Spinal cord (tissue), 10 donors: Measurements from ENCODE around the gene TRIO. TPM values are rescaled to one million over a fixed set of nuclear protein-coding genes. Genes with fewer than 3 reads are reported as not detected.

ENCODE experiments used
- DNase-seq, 6 donors: peaks; one replicate each; pipeline versions ENCODE4 v3.0.0 to v3.0.0-alpha.2; 2013 to 2015; ENCODE audit warnings: low spot score in 6 of 6, low read depth in 4 of 6
- H3K27ac ChIP-seq: one replicate; pipeline ENCODE4 v1.5.1; 2013; ENCODE audit warnings: low read depth, low read length, control low read depth
- H3K27me3 ChIP-seq: one replicate; pipeline ENCODE4 v1.6.1; 2013; ENCODE audit warnings: low read length; ENCODE audit not compliant: control insufficient read depth, insufficient read depth
- H3K36me3 ChIP-seq: one replicate; pipeline ENCODE4 v1.6.1; 2013; ENCODE audit warnings: low read length; ENCODE audit not compliant: control insufficient read depth, insufficient read depth
- H3K4me1 ChIP-seq: one replicate; pipeline ENCODE4 v1.6.1; 2013; ENCODE audit warnings: low read length; ENCODE audit not compliant: control insufficient read depth, insufficient read depth
- H3K4me3 ChIP-seq: one replicate; pipeline ENCODE4 v1.5.1; 2013; ENCODE audit warnings: low read depth, low read length, control low read depth
- H3K9me3 ChIP-seq: one replicate; pipeline ENCODE4 v1.6.1; 2013; ENCODE audit warnings: low read length; ENCODE audit not compliant: control insufficient read depth, insufficient read depth
- WGBS: methylation state at CpG from one replicate; pipeline ENCODE4 v1.1.5; 2013; ENCODE audit warnings: missing lambda C conversion rate; ENCODE audit not compliant: insufficient coverage; 5-methylcytosine and 5-hydroxymethylcytosine counted together
- polyA plus RNA-seq, 2 donors: library from polyadenylated mRNA; unstranded; fragments of 120-200 nt; gene quantifications; one replicate each; pipeline ENCODE4 v1.2.1, GENCODE V29; 2013; ENCODE audit not compliant: insufficient read length in 2 of 2
- total RNA-seq, 2 donors: library from RNA; depleted of rRNA in 1 of 2; stranded (reverse); fragments of 120-200 nt in 1 of 2; fragments of >200 nt in 1 of 2; gene quantifications; one replicate each; pipeline versions ENCODE4 v1.2.3 to v1.2.4, GENCODE V29; 2013 to 2014
- donor health status: healthy.

TRIO gene
- total and polyA plus RNA-seq, 4 donors: 175 to 253 (median 240) TPM

- WGBS: no CpG with 5 or more reads among the region's 3 CpGs
These were observed 336.1 kb downstream of the TRIO start for GRCh38 chr5:14479143-14479696.

GRCh38 chr5:14481349-14481748 is 338.2 kb downstream of the TRIO start:
- WGBS: 67% methylated on average over 3 of the region's 8 CpGs
- Histone ChIP-seq H3K4me1 (no peaks in the 10 kb centered on the region), H3K4me3 (no peak overlapping the region), H3K27me3 (no peaks in the 10 kb centered on the region), H3K27ac (no peak overlapping the region), H3K36me3 (peaks cover 44% of the 10 kb centered on the region), H3K9me3 (no peaks in the 10 kb centered on the region)
- DNase-seq: no peak

More at GRCh38 chr5:14479143-14479696, 336.1 kb downstream of the TRIO start:
- Histone ChIP-seq H3K4me1 (no peaks in the 10 kb centered on the region), H3K4me3 (no peak overlapping the region), H3K36me3 (peaks cover 41% of the 10 kb centered on the region), H3K27me3 (no peaks in the 10 kb centered on the region), H3K27ac (no peak overlapping the region), H3K9me3 (no peaks in the 10 kb centered on the region)
- no peak for DNase-seq

- H3K9me3 ChIP-seq: no peaks in the 10 kb centered on the region
- peaks cover 46% of the 10 kb centered on the region for H3K36me3 ChIP-seq
- no peak overlapping the region for H3K27ac ChIP-seq
- H3K27me3 ChIP-seq: no peaks in the 10 kb centered on the region
- WGBS: 100% methylated on average over 1 of the region's 5 CpGs
- no peak for DNase-seq
- H3K4me3 ChIP-seq: no peak overlapping the region
- peaks cover 2% of the 10 kb centered on the region for H3K4me1 ChIP-seq
These were observed 338.9 kb downstream of the TRIO start for GRCh38 chr5:14482085-14482484.

GRCh38 chr5:14483504-14484157 is 340.5 kb downstream of the TRIO start:
- Histone ChIP-seq H3K27me3 (no peaks in the 10 kb centered on the region), H3K9me3 (no peaks in the 10 kb centered on the region), H3K4me1 (peaks cover 4% of the 10 kb centered on the region), H3K36me3 (peaks cover 57% of the 10 kb centered on the region), H3K4me3 (no peak overlapping the region), H3K27ac (no peak overlapping the region)
- 90% methylated on average over 16 of the region's 16 CpGs for WGBS
- DNase-seq: no peak

GRCh38 chr5:14486486-14486885 is 343.3 kb downstream of the TRIO start:
- H3K36me3 ChIP-seq: peaks cover 75% of the 10 kb centered on the region
- WGBS: 86% methylated on average over 3 of the region's 5 CpGs

GRCh38 chr5:14486996-14487896 is 344.1 kb downstream of the TRIO start:
- 58% methylated on average over 61 of the region's 62 CpGs for WGBS
- Histone ChIP-seq H3K27me3 (no peaks in the 10 kb centered on the region), H3K4me1 (peaks cover 15% of the 10 kb centered on the region), H3K9me3 (no peaks in the 10 kb centered on the region), H3K36me3 (peaks cover 78% of the 10 kb centered on the region), H3K27ac (no peak overlapping the region), H3K4me3 (no peak overlapping the region)
- DNase-seq: no peak

More at GRCh38 chr5:14486486-14486885, 343.3 kb downstream of the TRIO start:
- no peak overlapping the region for H3K4me3 ChIP-seq
- no peaks in the 10 kb centered on the region for H3K27me3 ChIP-seq
- no peaks in the 10 kb centered on the region for H3K9me3 ChIP-seq
- no peak for DNase-seq
- no peak overlapping the region for H3K27ac ChIP-seq
- peaks cover 14% of the 10 kb centered on the region for H3K4me1 ChIP-seq

GRCh38 chr5:14487897-14488570 is 344.9 kb downstream of the TRIO start:
- WGBS: 73% methylated on average over 58 of the region's 60 CpGs
- Histone ChIP-seq H3K4me3 (no peak overlapping the region), H3K36me3 (peaks cover 82% of the 10 kb centered on the region), H3K9me3 (no peaks in the 10 kb centered on the region), H3K27ac (no peak overlapping the region), H3K27me3 (no peaks in the 10 kb centered on the region), H3K4me1 (peaks cover 20% of the 10 kb centered on the region)
- DNase-seq: no peak

- Histone ChIP-seq H3K4me3 (no peak overlapping the region), H3K27me3 (no peaks in the 10 kb centered on the region), H3K36me3 (peaks cover 78% of the 10 kb centered on the region), H3K4me1 (peaks cover 20% of the 10 kb centered on the region), H3K9me3 (no peaks in the 10 kb centered on the region), H3K27ac (no peak overlapping the region)
- no peak for DNase-seq
- WGBS: 71% methylated on average over 8 of the region's 11 CpGs
These were observed 345.6 kb downstream of the TRIO start for GRCh38 chr5:14488709-14489108.

- no peak for DNase-seq
- Histone ChIP-seq H3K4me3 (no peak overlapping the region), H3K9me3 (no peaks in the 10 kb centered on the region), H3K4me1 (peaks cover 20% of the 10 kb centered on the region), H3K36me3 (peaks cover 78% of the 10 kb centered on the region), H3K27me3 (no peaks in the 10 kb centered on the region), H3K27ac (no peak overlapping the region)
- 100% methylated on average over 2 of the region's 5 CpGs for WGBS
These were observed 346.5 kb downstream of the TRIO start for GRCh38 chr5:14489643-14490042.
